PFSK-1 (cell line): Measurements from ENCODE around the gene GNPTAB.

Experiments
- POLR2AphosphoS5 ChIP-seq: IDR thresholded peaks from 2 replicates; pipeline ENCODE4 v1.6.1; 2012; ENCODE audit warnings: low read depth, mild to moderate bottlenecking, control low read depth, low read length, moderate library complexity
- SIN3A ChIP-seq: IDR thresholded peaks from 2 replicates; pipeline ENCODE4 v1.6.1; 2012; ENCODE audit warnings: mild to moderate bottlenecking, low read length, moderate library complexity, borderline replicate concordance; ENCODE audit not compliant: insufficient read depth
- TAF1 ChIP-seq: IDR thresholded peaks from 2 replicates; pipeline ENCODE4 v1.6.1; 2012; ENCODE audit warnings: low read length, control low read depth, borderline replicate concordance; ENCODE audit not compliant: insufficient read depth
- TF ChIP-seq, protein P1 (sequence below), 2 experiments: IDR thresholded peaks; 2 replicates each; pipeline versions ENCODE4 v1.6.1 to v1.8.0; 2011 to 2012; ENCODE audit warnings: low read depth in 2 of 2, low read length in 2 of 2, control low read depth in 1 of 2, inconsistent platforms in 1 of 2, mild to moderate bottlenecking in 1 of 2, moderate library complexity in 1 of 2; ENCODE audit not compliant: insufficient read depth in 1 of 2

DNA sequence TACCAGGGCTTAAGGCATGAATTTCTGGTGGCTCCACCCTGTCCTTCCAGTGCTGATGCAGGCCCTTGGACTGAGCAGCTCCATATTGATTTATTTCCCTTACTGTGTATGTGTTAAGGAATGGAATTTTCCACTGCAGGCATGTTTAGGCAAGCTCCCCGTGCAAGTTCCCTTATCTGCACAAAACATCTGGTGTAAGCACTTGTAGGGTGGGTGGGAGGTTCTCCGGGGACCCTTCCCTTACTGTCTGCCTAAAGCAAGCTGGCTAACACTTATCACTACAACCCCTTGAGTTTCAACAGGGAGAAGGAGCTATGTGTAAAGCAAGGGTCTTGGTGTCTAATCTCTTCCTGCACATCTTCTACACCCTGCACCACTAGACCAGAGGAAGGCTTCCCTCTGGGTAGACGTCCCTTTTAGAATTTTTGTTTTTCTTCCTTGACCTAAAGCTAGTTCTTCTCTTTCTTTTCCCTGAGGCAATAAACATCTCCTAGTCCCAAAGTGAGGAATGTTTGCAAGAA lies 24.7 kb upstream of the GNPTAB start:
- TF ChIP-seq POLR2AphosphoS5 (no peak), SIN3A (no peak), TAF1 (no peak)
- TF ChIP-seq, protein P1, sequence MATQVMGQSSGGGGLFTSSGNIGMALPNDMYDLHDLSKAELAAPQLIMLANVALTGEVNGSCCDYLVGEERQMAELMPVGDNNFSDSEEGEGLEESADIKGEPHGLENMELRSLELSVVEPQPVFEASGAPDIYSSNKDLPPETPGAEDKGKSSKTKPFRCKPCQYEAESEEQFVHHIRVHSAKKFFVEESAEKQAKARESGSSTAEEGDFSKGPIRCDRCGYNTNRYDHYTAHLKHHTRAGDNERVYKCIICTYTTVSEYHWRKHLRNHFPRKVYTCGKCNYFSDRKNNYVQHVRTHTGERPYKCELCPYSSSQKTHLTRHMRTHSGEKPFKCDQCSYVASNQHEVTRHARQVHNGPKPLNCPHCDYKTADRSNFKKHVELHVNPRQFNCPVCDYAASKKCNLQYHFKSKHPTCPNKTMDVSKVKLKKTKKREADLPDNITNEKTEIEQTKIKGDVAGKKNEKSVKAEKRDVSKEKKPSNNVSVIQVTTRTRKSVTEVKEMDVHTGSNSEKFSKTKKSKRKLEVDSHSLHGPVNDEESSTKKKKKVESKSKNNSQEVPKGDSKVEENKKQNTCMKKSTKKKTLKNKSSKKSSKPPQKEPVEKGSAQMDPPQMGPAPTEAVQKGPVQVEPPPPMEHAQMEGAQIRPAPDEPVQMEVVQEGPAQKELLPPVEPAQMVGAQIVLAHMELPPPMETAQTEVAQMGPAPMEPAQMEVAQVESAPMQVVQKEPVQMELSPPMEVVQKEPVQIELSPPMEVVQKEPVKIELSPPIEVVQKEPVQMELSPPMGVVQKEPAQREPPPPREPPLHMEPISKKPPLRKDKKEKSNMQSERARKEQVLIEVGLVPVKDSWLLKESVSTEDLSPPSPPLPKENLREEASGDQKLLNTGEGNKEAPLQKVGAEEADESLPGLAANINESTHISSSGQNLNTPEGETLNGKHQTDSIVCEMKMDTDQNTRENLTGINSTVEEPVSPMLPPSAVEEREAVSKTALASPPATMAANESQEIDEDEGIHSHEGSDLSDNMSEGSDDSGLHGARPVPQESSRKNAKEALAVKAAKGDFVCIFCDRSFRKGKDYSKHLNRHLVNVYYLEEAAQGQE (IDR thresholded peaks at IDR 0.05; ENCODE audit: insufficient read depth in 1 of 2, low read depth in 2 of 2, low read length in 2 of 2), result no peak
